NCI-H82 treated with DMSO at 0.1 percent for 48 hours (cell line): ENCODE data around the gene DCAF11.

ENCODE experiments used
- DNase-seq: peaks from one replicate; lab custom pipeline; 2025; ENCODE audit not compliant: unreplicated experiment; lab: John Stamatoyannopoulos, UW

The DCAF11 gene

GRCh38 chr14:24117179-24117578, 2.6 kb downstream of the DCAF11 start:
- DNase-seq = no peak

GRCh38 chr14:24119691-24120090, 5.1 kb downstream of the DCAF11 start:
- DNase-seq = no peak

DNA sequence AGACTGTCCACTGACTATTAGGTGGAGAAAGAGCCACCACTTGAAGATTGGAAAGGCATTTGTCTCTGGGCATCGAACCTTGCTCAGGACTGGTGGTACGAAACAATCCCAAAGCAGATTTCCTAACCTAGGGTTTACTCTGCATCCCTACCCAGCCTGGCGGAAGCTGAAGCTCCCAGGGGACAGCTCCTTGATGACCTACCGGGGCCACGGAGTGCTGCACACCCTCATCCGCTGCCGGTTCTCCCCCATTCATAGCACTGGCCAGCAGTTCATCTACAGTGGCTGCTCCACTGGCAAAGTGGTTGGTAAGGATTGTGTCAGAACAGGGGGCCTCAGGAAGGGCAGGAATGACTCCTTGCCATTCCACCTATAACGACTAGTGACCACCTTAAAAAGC, 6.6 kb downstream of the DCAF11 start:
- no peak for DNase-seq

- DNase-seq = no peak
These were observed 7.8 kb downstream of the DCAF11 start for GRCh38 chr14:24122416-24122815.

DNA sequence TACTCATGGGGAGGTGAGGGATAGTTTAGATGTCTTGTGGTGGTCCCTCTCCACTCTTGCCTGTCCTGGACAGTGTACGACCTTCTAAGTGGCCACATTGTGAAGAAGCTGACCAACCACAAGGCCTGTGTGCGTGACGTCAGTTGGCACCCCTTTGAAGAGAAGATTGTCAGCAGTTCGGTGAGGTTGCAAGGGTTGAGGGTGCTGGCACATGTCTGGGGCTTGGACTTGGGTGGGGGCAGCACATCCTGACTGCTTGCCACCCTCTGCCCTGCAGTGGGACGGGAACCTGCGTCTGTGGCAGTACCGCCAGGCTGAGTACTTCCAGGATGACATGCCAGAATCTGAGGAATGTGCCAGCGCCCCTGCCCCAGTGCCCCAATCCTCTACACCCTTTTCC, 8.3 kb downstream of the DCAF11 start:
- DNase-seq = no peak

- no peak for DNase-seq
These were observed 9.1 kb downstream of the DCAF11 start for GRCh38 chr14:24123424-24124417.

GRCh38 chr14:24126939-24127338, 12.4 kb downstream of the DCAF11 start:
- DNase-seq = no peak

DNA sequence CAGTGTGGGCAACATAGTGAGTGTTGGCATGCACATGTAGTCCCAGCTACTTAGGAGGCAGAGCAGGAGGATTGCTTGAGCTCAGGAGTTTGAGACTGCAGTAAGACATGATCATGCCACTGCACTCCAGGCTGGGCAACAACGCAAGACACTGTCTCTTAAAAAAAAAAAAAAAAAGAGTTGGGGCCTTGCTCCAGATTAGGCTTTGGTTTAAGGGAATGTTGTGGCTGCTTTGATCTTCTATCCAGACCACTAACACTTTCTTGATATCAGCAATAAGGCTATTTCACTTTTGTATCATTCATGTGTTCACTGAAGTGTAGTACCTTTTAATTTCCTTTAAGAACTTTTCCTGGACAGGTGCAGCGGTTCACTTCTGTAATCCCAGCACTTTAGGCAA, 13.1 kb downstream of the DCAF11 start:
- DNase-seq = no peak

GRCh38 chr14:24129410-24129998, 14.9 kb downstream of the DCAF11 start:
- no peak for DNase-seq

DNA sequence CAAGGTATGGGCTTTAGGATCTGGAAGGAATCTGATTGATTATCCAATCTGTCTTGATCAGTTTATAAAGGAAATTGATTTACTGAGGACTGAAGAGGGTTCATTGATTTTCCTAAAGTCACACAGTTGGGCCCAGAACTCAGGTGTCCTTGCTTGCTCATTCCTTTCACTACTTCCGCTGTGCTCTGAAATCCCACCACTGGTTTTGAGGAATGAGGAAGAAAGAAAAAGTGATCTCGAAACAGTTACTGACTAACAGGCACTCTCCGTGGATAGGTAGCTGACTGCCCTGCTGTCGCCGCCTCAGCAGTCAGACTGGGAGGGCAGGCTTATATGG, 15.8 kb downstream of the DCAF11 start, which contains the start of gene FITM1:
Gene FITM1, plus strand, starts transcription at position 280 of the 337 bp plus-strand sequence. CDS start 905 bp downstream, outside the sequence.
- DNase-seq = no peak

GRCh38 chr14:24130717-24131548, 16.4 kb downstream of the DCAF11 start:
- DNase-seq = no peak

GRCh38 chr14:24131549-24131966, 17.0 kb downstream of the DCAF11 start:
- DNase-seq = no peak

GRCh38 chr14:24132061-24132685, 17.6 kb downstream of the DCAF11 start:
- DNase-seq = no peak

- no peak for DNase-seq
These were observed 18.4 kb downstream of the DCAF11 start for GRCh38 chr14:24132976-24133375.

DNA sequence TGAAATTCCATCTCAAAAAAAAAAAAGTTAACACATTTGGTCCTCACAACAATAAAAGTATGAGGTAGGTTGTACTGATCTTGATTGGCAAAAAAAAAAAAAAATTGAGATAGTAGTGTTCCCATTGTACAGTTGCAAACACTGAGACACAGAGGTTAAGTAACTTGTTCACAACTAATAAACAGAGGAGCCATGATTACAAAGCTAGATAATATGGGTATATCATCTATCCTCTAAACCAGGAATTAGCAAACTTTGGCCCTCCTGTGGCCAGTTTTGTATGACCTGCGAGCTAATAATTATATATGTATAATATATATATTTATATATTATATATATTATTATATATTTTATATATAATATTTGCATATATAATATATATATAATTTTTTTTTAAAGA, 19.2 kb downstream of the DCAF11 start:
- no peak for DNase-seq

- no peak for DNase-seq
These were observed 20.9 kb downstream of the DCAF11 start for GRCh38 chr14:24135584-24135833.

DNA sequence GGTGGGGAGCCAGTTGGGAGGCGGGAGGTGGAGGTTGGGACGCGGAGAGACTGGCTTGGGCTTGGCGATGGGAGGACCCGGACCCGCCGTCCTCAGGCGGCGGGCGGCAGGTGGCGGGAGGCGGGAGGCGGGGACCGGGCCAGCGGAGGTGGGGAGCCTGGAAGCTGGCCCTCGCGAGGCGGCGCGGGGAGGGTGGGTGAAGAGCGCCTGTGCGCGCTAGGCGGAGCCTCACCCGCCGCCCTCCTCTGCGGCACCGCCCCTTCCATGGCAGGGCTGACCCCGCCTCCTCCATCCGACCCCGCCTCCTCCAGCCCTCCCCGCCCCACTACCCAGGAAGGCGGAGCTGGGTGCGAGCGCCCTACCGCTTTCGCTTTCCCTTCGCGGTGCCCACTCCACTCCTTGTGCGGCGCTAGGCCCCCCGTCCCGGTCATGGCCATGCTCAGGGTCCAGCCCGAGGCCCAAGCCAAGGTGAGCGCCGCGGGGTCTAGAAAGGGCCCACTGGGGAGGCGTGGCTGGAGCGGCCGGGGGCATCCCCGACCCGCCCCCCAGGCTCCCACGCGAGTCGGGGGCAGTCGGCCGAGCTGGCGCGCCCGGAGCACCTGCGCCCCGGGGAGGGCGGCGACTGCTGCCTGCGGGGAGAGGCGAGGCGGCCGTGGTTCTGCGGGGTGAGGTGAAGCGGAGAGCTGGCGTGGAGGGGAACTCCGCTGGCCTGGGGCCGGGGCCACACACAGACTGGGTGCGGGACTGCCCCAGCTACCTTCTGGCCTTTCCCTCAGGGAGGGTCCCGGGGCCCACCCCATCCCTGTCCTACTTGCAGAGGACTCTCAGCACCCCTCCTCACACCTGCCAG, 21.5 kb downstream of the DCAF11 start, which contains the start of gene PSME1:
Gene PSME1, plus strand, starts transcription at position 361 of the 850 bp plus-strand sequence. Its CDS starts 69 bp downstream, at position 430.
- DNase-seq = peak; percentile 43

- DNase-seq = no peak
These were observed 22.3 kb downstream of the DCAF11 start for GRCh38 chr14:24136684-24137528.
